ENCODE data around the gene ENDOV.

Gene ENDOV

GRCh38 chr17:80416260-80416939, 1.4 kb downstream of the ENDOV start:
- Mint-ChIP-seq H3K4me3 (peak overlapping the region; percentile 84), H3K27ac (peak overlapping the region; percentile 68), H3K27me3 (ENCODE audit: low read depth) (peaks cover 19% of the 10 kb centered on the region), H3K4me1 (ENCODE audit: low read depth) (peaks cover 12% of the 10 kb centered on the region), H3K9me3 (no peaks in the 10 kb centered on the region), H3K36me3 (ENCODE audit: low read depth) (no peaks in the 10 kb centered on the region)

- no peaks in the 10 kb centered on the region for H3K36me3 Mint-ChIP-seq (ENCODE audit: low read depth)
- H3K4me3 Mint-ChIP-seq = peak overlapping the region; percentile 84
- H3K4me1 Mint-ChIP-seq (ENCODE audit: low read depth) = peaks cover 12% of the 10 kb centered on the region
- no peaks in the 10 kb centered on the region for H3K9me3 Mint-ChIP-seq
- no peak overlapping the region for H3K27ac Mint-ChIP-seq
- peaks cover 19% of the 10 kb centered on the region for H3K27me3 Mint-ChIP-seq (ENCODE audit: low read depth)
Measured at GRCh38 chr17:80416940-80417293, 1.9 kb downstream of the ENDOV start.

GRCh38 chr17:80418589-80418988, 3.6 kb downstream of the ENDOV start:
- Mint-ChIP-seq H3K27me3 (ENCODE audit: low read depth) (peaks cover 9% of the 10 kb centered on the region), H3K27ac (no peak overlapping the region), H3K36me3 (ENCODE audit: low read depth) (no peaks in the 10 kb centered on the region), H3K4me3 (no peak overlapping the region), H3K4me1 (ENCODE audit: low read depth) (peaks cover 12% of the 10 kb centered on the region), H3K9me3 (no peaks in the 10 kb centered on the region)

DNA sequence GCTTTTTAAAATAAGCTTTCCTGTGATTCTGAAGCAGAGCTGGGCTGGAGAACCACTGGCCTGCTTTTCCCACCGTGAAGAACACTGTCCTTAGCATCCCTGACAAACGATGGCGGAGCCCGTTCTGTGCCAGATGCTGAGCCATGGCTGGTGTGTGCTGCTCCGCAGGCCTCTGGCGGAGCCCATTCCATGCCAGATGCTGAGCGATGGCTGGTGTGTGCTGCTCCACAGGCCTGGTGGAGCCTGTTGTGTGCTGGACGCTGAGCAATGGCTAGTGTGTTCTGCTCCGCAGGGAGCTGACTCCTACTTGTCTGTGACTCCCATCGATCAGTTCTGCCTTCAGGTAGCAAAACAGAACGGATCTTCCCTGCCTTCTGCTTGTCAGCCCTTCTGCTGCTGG, 4.3 kb downstream of the ENDOV start:
- no peak overlapping the region for H3K4me3 Mint-ChIP-seq
- H3K9me3 Mint-ChIP-seq = no peaks in the 10 kb centered on the region
- no peak overlapping the region for H3K27ac Mint-ChIP-seq
- peaks cover 10% of the 10 kb centered on the region for H3K4me1 Mint-ChIP-seq (ENCODE audit: low read depth)
- no peaks in the 10 kb centered on the region for H3K36me3 Mint-ChIP-seq (ENCODE audit: low read depth)
- peaks cover 2% of the 10 kb centered on the region for H3K27me3 Mint-ChIP-seq (ENCODE audit: low read depth)

DNA sequence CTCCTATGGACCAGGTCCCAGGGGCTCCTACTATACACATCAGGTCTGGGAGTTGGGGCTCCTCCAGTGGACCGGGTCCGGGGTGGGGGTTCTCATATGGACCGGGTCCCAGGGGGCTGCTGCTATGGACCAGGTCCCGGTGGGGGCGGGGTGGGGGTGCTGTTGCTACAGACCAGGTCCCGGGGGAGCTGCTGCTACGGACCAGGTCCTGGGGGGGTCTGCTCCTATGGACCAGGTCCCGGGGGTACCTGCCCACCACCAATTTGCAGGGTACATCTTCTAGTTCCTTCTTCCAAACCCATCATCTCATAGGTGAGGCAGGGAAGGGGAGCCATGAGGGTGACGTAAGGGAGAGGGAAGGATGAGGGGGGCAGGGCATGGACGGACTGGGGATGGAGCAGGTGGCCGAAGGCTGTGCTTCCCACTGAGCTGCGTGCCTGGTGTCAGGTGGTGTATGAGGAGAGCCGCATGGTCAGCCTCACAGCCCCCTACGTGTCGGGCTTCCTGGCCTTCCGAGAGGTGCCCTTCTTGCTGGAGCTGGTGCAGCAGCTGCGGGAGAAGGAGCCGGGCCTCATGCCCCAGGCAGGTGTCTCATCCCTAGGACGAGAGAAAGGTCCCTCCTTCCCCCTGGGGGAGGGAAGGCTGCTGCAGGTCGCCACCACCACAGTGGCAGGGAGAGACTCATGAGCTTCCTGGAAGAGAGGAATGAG, 6.6 kb downstream of the ENDOV start:
- H3K36me3 Mint-ChIP-seq (ENCODE audit: low read depth) = no peaks in the 10 kb centered on the region
- H3K9me3 Mint-ChIP-seq = no peaks in the 10 kb centered on the region
- no peaks in the 10 kb centered on the region for H3K27me3 Mint-ChIP-seq (ENCODE audit: low read depth)
- H3K4me3 Mint-ChIP-seq = no peak overlapping the region
- peaks cover 9% of the 10 kb centered on the region for H3K4me1 Mint-ChIP-seq (ENCODE audit: low read depth)
- no peak overlapping the region for H3K27ac Mint-ChIP-seq

GRCh38 chr17:80422276-80422675, 7.3 kb downstream of the ENDOV start:
- H3K27me3 Mint-ChIP-seq (ENCODE audit: low read depth) = no peaks in the 10 kb centered on the region
- H3K27ac Mint-ChIP-seq = no peak overlapping the region
- no peaks in the 10 kb centered on the region for H3K36me3 Mint-ChIP-seq (ENCODE audit: low read depth)
- peaks cover 12% of the 10 kb centered on the region for H3K4me1 Mint-ChIP-seq (ENCODE audit: low read depth)
- no peak overlapping the region for H3K4me3 Mint-ChIP-seq
- no peaks in the 10 kb centered on the region for H3K9me3 Mint-ChIP-seq

- Mint-ChIP-seq H3K27ac (no peak overlapping the region), H3K27me3 (ENCODE audit: low read depth) (no peaks in the 10 kb centered on the region), H3K9me3 (no peaks in the 10 kb centered on the region), H3K4me1 (ENCODE audit: low read depth) (peaks cover 12% of the 10 kb centered on the region), H3K36me3 (ENCODE audit: low read depth) (no peaks in the 10 kb centered on the region), H3K4me3 (no peak overlapping the region)
Measured at GRCh38 chr17:80422981-80423380, 8.0 kb downstream of the ENDOV start.

DNA sequence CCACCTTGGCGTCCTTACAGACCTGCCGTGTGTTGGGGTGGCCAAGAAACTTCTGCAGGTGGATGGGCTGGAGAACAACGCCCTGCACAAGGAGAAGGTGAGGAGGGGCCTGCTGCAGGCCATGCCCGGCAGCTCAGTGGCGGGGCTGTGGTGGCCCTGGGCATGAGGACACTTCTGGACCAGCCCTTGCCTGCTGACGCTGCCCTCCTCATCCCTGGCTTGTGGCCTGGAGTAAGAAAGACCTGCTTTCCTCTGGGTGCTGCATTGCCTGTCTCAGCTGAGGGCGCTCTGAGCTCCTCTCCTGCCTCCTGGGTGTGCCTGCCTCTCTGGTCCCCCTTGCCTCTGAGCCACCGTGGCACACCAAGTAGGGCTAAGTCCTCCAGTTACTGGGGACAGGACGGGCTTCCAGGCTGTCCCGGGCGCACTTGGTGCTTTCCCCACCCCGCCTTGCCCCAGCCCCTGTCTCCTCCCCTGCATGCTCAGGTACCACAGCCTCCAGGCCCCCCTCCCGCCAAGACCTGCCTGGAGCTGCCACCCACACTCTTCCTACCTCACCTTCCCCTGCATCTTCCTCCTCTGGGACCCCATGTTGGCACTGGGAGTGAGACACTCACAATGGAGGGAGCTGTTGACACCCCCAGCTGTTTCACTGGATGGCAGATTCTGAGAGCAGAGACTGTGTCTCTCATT, 8.7 kb downstream of the ENDOV start:
- H3K27me3 Mint-ChIP-seq (ENCODE audit: low read depth) = no peaks in the 10 kb centered on the region
- no peak overlapping the region for H3K4me3 Mint-ChIP-seq
- H3K9me3 Mint-ChIP-seq = no peaks in the 10 kb centered on the region
- H3K27ac Mint-ChIP-seq = no peak overlapping the region
- H3K4me1 Mint-ChIP-seq (ENCODE audit: low read depth) = peaks cover 12% of the 10 kb centered on the region
- no peaks in the 10 kb centered on the region for H3K36me3 Mint-ChIP-seq (ENCODE audit: low read depth)

GRCh38 chr17:80424261-80424660, 9.3 kb downstream of the ENDOV start:
- Mint-ChIP-seq H3K9me3 (no peaks in the 10 kb centered on the region), H3K4me1 (ENCODE audit: low read depth) (peaks cover 12% of the 10 kb centered on the region), H3K27ac (no peak overlapping the region), H3K4me3 (no peak overlapping the region), H3K27me3 (ENCODE audit: low read depth) (no peaks in the 10 kb centered on the region), H3K36me3 (ENCODE audit: low read depth) (no peaks in the 10 kb centered on the region)

DNA sequence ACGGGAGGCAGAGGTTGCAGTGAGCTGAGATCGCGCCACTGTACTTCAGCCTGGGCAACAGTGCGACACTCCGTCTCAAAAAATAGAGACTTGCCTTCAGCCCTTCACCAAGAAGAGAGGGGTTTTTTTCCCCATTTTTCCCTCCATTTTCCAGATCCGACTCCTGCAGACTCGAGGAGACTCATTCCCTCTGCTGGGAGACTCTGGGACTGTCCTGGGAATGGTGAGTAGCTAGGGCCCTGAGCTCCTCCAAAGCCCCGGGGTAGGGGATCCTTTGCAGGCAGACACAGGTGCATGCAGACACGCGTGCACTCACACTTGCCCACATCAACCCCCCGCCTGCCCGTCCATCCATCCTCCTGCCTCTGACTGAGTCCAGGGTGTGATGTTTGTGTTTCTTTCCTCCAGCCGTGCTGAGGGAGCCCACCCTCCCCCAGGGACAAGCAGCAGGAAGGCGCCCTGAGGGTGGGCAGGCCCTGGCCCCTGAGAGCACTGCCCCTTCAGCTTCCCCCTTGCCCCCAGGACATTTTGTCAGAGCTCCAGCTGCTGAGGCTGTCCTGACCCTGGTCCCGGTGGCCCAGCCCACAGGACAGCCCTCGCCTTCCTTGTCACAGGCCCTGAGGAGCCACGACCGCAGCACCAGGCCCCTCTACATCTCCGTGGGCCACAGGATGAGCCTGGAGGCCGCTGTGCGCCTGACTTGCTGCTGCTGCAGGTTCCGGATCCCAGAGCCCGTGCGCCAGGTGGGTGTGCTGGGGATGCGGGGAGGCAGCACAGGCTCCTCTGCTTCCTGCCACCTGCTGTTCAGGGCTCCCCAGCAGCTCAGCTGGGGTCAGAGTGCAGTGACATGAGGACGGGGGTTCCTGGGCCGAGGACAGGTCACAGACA, 10.2 kb downstream of the ENDOV start:
- Mint-ChIP-seq H3K36me3 (ENCODE audit: low read depth) (no peaks in the 10 kb centered on the region), H3K9me3 (no peaks in the 10 kb centered on the region), H3K4me3 (no peak overlapping the region), H3K27ac (no peak overlapping the region), H3K27me3 (ENCODE audit: low read depth) (no peaks in the 10 kb centered on the region), H3K4me1 (ENCODE audit: low read depth) (peaks cover 11% of the 10 kb centered on the region)

GRCh38 chr17:80425835-80426426, 11.0 kb downstream of the ENDOV start:
- H3K4me1 Mint-ChIP-seq (ENCODE audit: low read depth) = peaks cover 11% of the 10 kb centered on the region
- H3K27me3 Mint-ChIP-seq (ENCODE audit: low read depth) = no peaks in the 10 kb centered on the region
- H3K27ac Mint-ChIP-seq = peak overlapping the region; percentile 45
- no peak overlapping the region for H3K4me3 Mint-ChIP-seq
- no peaks in the 10 kb centered on the region for H3K9me3 Mint-ChIP-seq
- H3K36me3 Mint-ChIP-seq (ENCODE audit: low read depth) = no peaks in the 10 kb centered on the region

- no peaks in the 10 kb centered on the region for H3K27me3 Mint-ChIP-seq (ENCODE audit: low read depth)
- H3K4me3 Mint-ChIP-seq = no peak overlapping the region
- H3K27ac Mint-ChIP-seq = peak overlapping the region; percentile 55
- H3K36me3 Mint-ChIP-seq (ENCODE audit: low read depth) = no peaks in the 10 kb centered on the region
- no peaks in the 10 kb centered on the region for H3K9me3 Mint-ChIP-seq
- peaks cover 11% of the 10 kb centered on the region for H3K4me1 Mint-ChIP-seq (ENCODE audit: low read depth)
Measured at GRCh38 chr17:80426671-80427326, 11.8 kb downstream of the ENDOV start.

- Mint-ChIP-seq H3K9me3 (no peaks in the 10 kb centered on the region), H3K4me3 (no peak overlapping the region), H3K36me3 (ENCODE audit: low read depth) (no peaks in the 10 kb centered on the region), H3K27me3 (ENCODE audit: low read depth) (no peaks in the 10 kb centered on the region), H3K27ac (no peak overlapping the region), H3K4me1 (ENCODE audit: low read depth) (peaks cover 11% of the 10 kb centered on the region)
Measured at GRCh38 chr17:80427366-80428282, 12.7 kb downstream of the ENDOV start.
